Transverse colon (tissue), 4 donors: ENCODE data around the gene LAPTM5. TPM values are rescaled to one million over a fixed set of nuclear protein-coding genes. Genes with fewer than 3 reads are reported as not detected.

Experiments
- DNase-seq: peaks from one replicate; pipeline ENCODE4 v3.0.0-alpha.2; 2019
- H3K27ac ChIP-seq, 4 donors: fragments of 200-600 bp; sonication (generic); 2 replicates each; pipeline ENCODE4 v1.5.1; 2016 to 2018; ENCODE audit warnings: inconsistent platforms in 4 of 4
- H3K27me3 ChIP-seq: fragments of 200-600 bp; sonication (generic); 2 replicates; pipeline ENCODE4 v1.5.1; 2017; ENCODE audit warnings: inconsistent platforms
- H3K36me3 ChIP-seq, 4 donors: fragments of 200-600 bp; sonication (generic); 2 replicates each; pipeline ENCODE4 v1.5.1; 2017 to 2019; ENCODE audit warnings: inconsistent platforms in 4 of 4
- H3K4me1 ChIP-seq, 4 donors: fragments of 200-600 bp; sonication (generic); 2 replicates each; pipeline ENCODE4 v1.5.1; 2017 to 2020; ENCODE audit warnings: inconsistent platforms in 4 of 4
- H3K4me3 ChIP-seq, 4 donors: fragments of 200-600 bp; sonication (generic); 1 replicate in 1 of 4; 2 replicates in 3 of 4; pipeline versions ENCODE4 v1.5.1 to v1.6.1; 2017 to 2019; ENCODE audit warnings: inconsistent platforms in 4 of 4
- H3K9me3 ChIP-seq, 2 donors: fragments of 200-600 bp; sonication (generic); 2 replicates each; pipeline ENCODE4 v1.5.1; 2017 to 2019; ENCODE audit warnings: inconsistent platforms in 2 of 2
- EP300 ChIP-seq: sonication (generic); formaldehyde crosslinking; IDR thresholded peaks from one replicate; pipeline ENCODE4 v1.6.1; 2017; ENCODE audit warnings: antibody characterized with exemption, low read depth
- POLR2A ChIP-seq: fragments of 450-650 bp; IDR thresholded peaks from one replicate; pipeline ENCODE4 v1.6.1; 2016; ENCODE audit warnings: antibody characterized with exemption, mild to moderate bottlenecking, moderate library complexity
- POLR2AphosphoS5 ChIP-seq, 3 donors: sonication (generic); formaldehyde crosslinking; IDR thresholded peaks; one replicate each; pipeline ENCODE4 v1.6.1; 2016; ENCODE audit warnings: antibody characterized with exemption in 3 of 3
- WGBS, 2 donors: methylation state at CpG; one replicate each; pipeline ENCODE4 v1.1.5; 2018; ENCODE audit warnings: low coverage in 1 of 2; 5-methylcytosine and 5-hydroxymethylcytosine counted together
- in situ Hi-C, 4 donors: fragments of 200-750 bp; cut with MboI; loops; one replicate each; pipeline versions ENCODE4 v1.15.0 to v1.15.1; 2017; ENCODE audit warnings: low sequenced_read_pairs in 3 of 4, low pct_ligation_motif_present in 1 of 4, low pct_unique_long_range_greater_than_20kb in 1 of 4
- intact Hi-C: fragments of 100-400 bp; cut with DNase I; formaldehyde crosslinking; loops from one replicate; pipeline ENCODE4 v1.15.1; 2023; ENCODE audit warnings: low total_unique reads
- total RNA-seq, 4 donors: library from RNA; depleted of rRNA; stranded (reverse); fragments of >200 nt; gene quantifications; one replicate each; pipeline ENCODE4 v1.1.0, GENCODE V29; 2016
- TF ChIP-seq, protein P1 (sequence below), 5 experiments: fragments of 200-600 bp in 3 of 5; fragments of 450-650 bp in 2 of 5; sonication (generic) in 3 of 5; IDR thresholded peaks; 1 replicate in 2 of 5; 2 replicates in 3 of 5; pipeline ENCODE4 v1.5.1; 2016 to 2017; ENCODE audit warnings: antibody characterized with exemption in 5 of 5, inconsistent platforms in 3 of 5, mild to moderate bottlenecking in 2 of 5, moderate library complexity in 1 of 5

The LAPTM5 gene
- total RNA-seq, 4 donors from 2014 or later = 5.2 to 66.6 (median 34.5) TPM

DNA sequence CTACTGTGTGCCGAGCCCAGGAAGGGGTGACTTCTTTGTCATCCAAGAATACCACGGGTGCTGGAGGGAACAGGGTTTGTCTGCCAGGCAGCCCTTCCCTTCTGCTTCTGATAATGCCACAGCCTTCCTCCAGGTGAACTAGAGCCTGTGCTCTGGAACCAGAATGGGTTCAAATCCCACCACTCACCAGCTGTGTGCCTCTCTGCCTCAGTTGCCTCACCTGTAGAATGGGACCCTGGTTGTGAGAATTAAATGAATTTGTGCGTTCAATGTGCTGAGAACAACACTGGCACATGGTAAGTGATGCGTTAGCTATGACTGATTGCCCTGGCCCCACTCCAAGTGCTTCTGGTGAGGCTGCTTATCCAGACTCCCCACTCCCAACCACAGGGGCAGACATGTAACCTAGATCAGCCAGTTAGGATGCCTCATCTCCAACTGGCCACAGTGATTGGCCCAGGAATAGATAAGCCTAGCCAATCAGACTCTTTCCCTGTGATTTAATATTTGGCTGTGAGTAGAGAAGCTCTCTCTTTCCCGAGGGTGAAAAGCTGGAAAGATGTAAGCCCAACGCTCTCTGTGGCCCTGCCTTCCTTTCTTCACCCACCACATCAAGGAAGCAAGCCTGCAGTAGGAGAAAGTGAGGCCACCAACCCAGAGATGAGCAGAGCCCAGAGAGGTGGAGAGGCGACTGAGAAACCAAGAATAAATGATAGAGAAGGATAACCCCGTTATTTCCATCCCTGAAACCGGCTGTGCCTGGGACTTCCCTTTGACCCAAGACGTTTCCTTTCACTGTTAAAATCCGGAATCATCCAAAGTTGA is 20.8 kb upstream of the LAPTM5 start:
- in situ Hi-C loops (loop anchor here (5.0 to 25.0 kb wide), 2 partner anchors 56 to 384 kb away; partner anchors contain the start of gene MATN1 (in 3 of the 4)), intact Hi-C loops (no loop called here)
- no peak for DNase-seq
- Histone ChIP-seq H3K27me3 (no peaks in the 10 kb centered on the region), H3K4me1 (peaks cover 0 to 11% (median 3%) of the 10 kb centered on the region in 4 donors), H3K9me3 (no peaks in the 10 kb centered on the region), H3K36me3 (no peaks in the 10 kb centered on the region), H3K4me3 (no peak overlapping the region), H3K27ac (no peak overlapping the region)
- TF ChIP-seq POLR2AphosphoS5 (IDR thresholded peaks at IDR 0.05) = no peak
- TF ChIP-seq, protein P1, sequence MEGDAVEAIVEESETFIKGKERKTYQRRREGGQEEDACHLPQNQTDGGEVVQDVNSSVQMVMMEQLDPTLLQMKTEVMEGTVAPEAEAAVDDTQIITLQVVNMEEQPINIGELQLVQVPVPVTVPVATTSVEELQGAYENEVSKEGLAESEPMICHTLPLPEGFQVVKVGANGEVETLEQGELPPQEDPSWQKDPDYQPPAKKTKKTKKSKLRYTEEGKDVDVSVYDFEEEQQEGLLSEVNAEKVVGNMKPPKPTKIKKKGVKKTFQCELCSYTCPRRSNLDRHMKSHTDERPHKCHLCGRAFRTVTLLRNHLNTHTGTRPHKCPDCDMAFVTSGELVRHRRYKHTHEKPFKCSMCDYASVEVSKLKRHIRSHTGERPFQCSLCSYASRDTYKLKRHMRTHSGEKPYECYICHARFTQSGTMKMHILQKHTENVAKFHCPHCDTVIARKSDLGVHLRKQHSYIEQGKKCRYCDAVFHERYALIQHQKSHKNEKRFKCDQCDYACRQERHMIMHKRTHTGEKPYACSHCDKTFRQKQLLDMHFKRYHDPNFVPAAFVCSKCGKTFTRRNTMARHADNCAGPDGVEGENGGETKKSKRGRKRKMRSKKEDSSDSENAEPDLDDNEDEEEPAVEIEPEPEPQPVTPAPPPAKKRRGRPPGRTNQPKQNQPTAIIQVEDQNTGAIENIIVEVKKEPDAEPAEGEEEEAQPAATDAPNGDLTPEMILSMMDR (IDR thresholded peaks at IDR 0.05) = no peak
- TF ChIP-seq EP300 = no peak
- no peak for TF ChIP-seq POLR2A
- 44 to 55% methylated on average over 5 to 11 of the region's 11 CpGs for WGBS, 2 donors

DNA sequence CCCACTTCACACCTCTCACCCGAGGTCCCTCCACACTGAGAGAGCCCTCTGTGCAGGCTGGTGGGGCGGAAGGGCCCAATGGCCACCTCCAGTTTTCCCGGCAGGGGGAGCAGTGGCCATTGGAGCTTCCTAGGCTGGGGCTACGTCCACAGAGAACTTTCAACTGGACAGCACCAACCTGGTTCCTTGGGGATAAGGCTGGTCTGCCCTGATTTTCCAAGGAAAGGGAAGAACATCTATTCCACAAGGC is 20.3 kb upstream of the LAPTM5 start:
- 59% methylated on average over 4 of the region's 4 CpGs; no CpG with 5 or more reads in 1 of the 2 donors for WGBS, 2 donors
- in situ Hi-C loops = loop anchor here (5.0 to 25.0 kb wide), 2 partner anchors 56 to 384 kb away; partner anchors contain the start of gene MATN1 (in 3 of the 4)
- no peak overlapping the region for H3K27ac ChIP-seq
- no peak for TF ChIP-seq POLR2AphosphoS5 (IDR thresholded peaks at IDR 0.05)
- no peak for TF ChIP-seq EP300
- TF ChIP-seq POLR2A = no peak
- TF ChIP-seq, protein P1 (IDR thresholded peaks at IDR 0.05) = no peak
- H3K4me1 ChIP-seq = peaks cover 0 to 9% (median 2%) of the 10 kb centered on the region in 4 donors
- intact Hi-C loops = no loop called here
- H3K36me3 ChIP-seq = no peaks in the 10 kb centered on the region
- DNase-seq = no peak
- H3K27me3 ChIP-seq = no peaks in the 10 kb centered on the region
- H3K9me3 ChIP-seq = no peaks in the 10 kb centered on the region
- H3K4me3 ChIP-seq = no peak overlapping the region

GRCh38 chr1:30777060-30777903 is 19.7 kb upstream of the LAPTM5 start:
- DNase-seq = no peak
- in situ Hi-C loops (loop anchor here (5.0 to 25.0 kb wide), 2 partner anchors 55 to 385 kb away; partner anchors contain the start of gene MATN1 (in 3 of the 4)), intact Hi-C loops (no loop called here)
- WGBS, 2 donors = 87% methylated on average over 22 of the region's 23 CpGs; no CpG with 5 or more reads in 1 of the 2 donors
- Histone ChIP-seq H3K4me3 (no peak overlapping the region), H3K36me3 (no peaks in the 10 kb centered on the region), H3K4me1 (peaks cover 0 to 4% (median 0%) of the 10 kb centered on the region in 4 donors), H3K27me3 (no peaks in the 10 kb centered on the region), H3K27ac (no peak overlapping the region), H3K9me3 (no peaks in the 10 kb centered on the region)
- TF ChIP-seq EP300 (no peak), POLR2A (no peak), POLR2AphosphoS5 (IDR thresholded peaks at IDR 0.05) (no peak)
- TF ChIP-seq, protein P1 (IDR thresholded peaks at IDR 0.05) = no peak
